ENCODE results near the gene APH1B. TPM values are rescaled to one million over a fixed set of nuclear protein-coding genes. Genes with fewer than 3 reads are reported as not detected.

Gene APH1B
- total RNA-seq, 4 donors from 2014 or later, result 22.9 to 35.3 (median 27.8) TPM

- H3K9me3 ChIP-seq, result no peaks in the 10 kb centered on the region
- peaks cover 30 to 33% of the 10 kb centered on the region in 2 donors for H3K4me1 ChIP-seq
- no peak for TF ChIP-seq POLR2A (IDR thresholded peaks at IDR 0.05)
- TF ChIP-seq, protein P1, sequence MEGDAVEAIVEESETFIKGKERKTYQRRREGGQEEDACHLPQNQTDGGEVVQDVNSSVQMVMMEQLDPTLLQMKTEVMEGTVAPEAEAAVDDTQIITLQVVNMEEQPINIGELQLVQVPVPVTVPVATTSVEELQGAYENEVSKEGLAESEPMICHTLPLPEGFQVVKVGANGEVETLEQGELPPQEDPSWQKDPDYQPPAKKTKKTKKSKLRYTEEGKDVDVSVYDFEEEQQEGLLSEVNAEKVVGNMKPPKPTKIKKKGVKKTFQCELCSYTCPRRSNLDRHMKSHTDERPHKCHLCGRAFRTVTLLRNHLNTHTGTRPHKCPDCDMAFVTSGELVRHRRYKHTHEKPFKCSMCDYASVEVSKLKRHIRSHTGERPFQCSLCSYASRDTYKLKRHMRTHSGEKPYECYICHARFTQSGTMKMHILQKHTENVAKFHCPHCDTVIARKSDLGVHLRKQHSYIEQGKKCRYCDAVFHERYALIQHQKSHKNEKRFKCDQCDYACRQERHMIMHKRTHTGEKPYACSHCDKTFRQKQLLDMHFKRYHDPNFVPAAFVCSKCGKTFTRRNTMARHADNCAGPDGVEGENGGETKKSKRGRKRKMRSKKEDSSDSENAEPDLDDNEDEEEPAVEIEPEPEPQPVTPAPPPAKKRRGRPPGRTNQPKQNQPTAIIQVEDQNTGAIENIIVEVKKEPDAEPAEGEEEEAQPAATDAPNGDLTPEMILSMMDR (IDR thresholded peaks at IDR 0.05), result no peak
- H3K36me3 ChIP-seq, result no peaks in the 10 kb centered on the region
- H3K4me3 ChIP-seq (replicated peaks in 1 of 3), result no peak overlapping the region
- H3K27ac ChIP-seq, result no peak overlapping the region
- no peak for DNase-seq
- H3K27me3 ChIP-seq, result no peaks in the 10 kb centered on the region
- intact Hi-C loops (cut with DNase I), result no loop called here
These were observed 39.2 kb upstream of the APH1B start for GRCh38 chr15:63238171-63238570.

DNA sequence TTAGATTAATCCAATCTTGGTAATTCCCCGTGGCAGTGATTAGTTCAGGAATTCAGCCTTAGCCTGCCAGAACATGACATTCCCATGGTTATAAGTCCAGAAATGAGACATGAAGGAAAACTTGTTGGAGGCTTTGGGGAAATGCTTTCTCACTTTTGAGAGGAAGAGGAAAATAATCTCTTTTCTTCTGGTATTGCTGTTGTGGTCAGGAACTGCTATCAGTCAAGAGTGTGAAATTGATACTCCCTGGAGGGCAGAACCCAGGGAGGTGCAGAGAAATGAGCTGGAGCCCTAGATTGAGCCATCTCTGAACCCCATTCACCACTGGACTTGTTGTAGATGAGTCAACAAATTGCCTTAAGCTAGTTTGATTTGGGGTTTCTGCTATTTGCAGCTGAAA is 38.6 kb upstream of the APH1B start:
- H3K27ac ChIP-seq, result no peak overlapping the region
- TF ChIP-seq, protein P1 (IDR thresholded peaks at IDR 0.05), result no peak
- TF ChIP-seq POLR2A (IDR thresholded peaks at IDR 0.05), result no peak
- intact Hi-C loops (cut with DNase I), result no loop called here

DNA sequence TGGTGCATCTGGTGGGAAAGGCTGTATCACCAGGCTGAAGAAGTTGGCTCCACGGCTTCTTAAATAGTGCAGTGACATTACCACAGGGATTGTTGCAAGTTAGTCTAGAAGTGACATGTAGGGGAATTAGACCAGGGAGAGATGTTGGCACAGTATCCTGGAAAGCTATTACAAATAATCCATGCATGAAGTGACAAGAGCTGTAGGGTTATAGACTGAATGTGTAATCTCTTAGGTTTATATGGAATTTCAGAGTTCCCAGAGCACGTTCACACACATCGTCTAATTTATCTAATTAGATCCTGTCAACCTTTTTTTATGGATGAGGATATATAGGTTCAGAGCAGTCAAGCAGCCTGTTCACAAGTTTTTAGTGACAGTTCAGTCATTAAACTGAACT is 37.3 kb upstream of the APH1B start:
- no peak for DNase-seq
- intact Hi-C loops (cut with DNase I), result no loop called here
- no peaks in the 10 kb centered on the region for H3K27me3 ChIP-seq
- H3K36me3 ChIP-seq, result no peaks in the 10 kb centered on the region
- no peak overlapping the region for H3K27ac ChIP-seq
- TF ChIP-seq, protein P1 (IDR thresholded peaks at IDR 0.05), result no peak
- TF ChIP-seq POLR2A (IDR thresholded peaks at IDR 0.05), result no peak
- peaks cover 11 to 13% of the 10 kb centered on the region in 2 donors for H3K4me1 ChIP-seq
- no peaks in the 10 kb centered on the region for H3K9me3 ChIP-seq
- 66 to 73% methylated on average over 3 of the region's 3 CpGs for WGBS, 2 donors
- no peak overlapping the region for H3K4me3 ChIP-seq (replicated peaks in 1 of 3)

More for the DNA sequence above, 38.6 kb upstream of the APH1B start:
- H3K9me3 ChIP-seq, result no peaks in the 10 kb centered on the region
- H3K36me3 ChIP-seq, result no peaks in the 10 kb centered on the region
- no peak overlapping the region for H3K4me3 ChIP-seq (replicated peaks in 1 of 3)
- peaks cover 24 to 26% of the 10 kb centered on the region in 2 donors for H3K4me1 ChIP-seq
- no peak for DNase-seq
- WGBS, 2 donors, result 69 to 78% methylated on average over 1 of the region's 1 CpG
- H3K27me3 ChIP-seq, result no peaks in the 10 kb centered on the region

- DNase-seq, result no peak
- 86 to 88% methylated on average over 1 of the region's 1 CpG for WGBS, 2 donors
- Histone ChIP-seq H3K4me3 (replicated peaks in 1 of 3) (no peak overlapping the region), H3K4me1 (peaks cover 10 to 13% of the 10 kb centered on the region in 2 donors), H3K27me3 (no peaks in the 10 kb centered on the region), H3K27ac (no peak overlapping the region), H3K9me3 (no peaks in the 10 kb centered on the region), H3K36me3 (no peaks in the 10 kb centered on the region)
- TF ChIP-seq, protein P1 (IDR thresholded peaks at IDR 0.05), result no peak
- TF ChIP-seq POLR2A (IDR thresholded peaks at IDR 0.05), result no peak
- intact Hi-C loops (cut with DNase I), result no loop called here
These were observed 36.1 kb upstream of the APH1B start for GRCh38 chr15:63241316-63241715.

DNA sequence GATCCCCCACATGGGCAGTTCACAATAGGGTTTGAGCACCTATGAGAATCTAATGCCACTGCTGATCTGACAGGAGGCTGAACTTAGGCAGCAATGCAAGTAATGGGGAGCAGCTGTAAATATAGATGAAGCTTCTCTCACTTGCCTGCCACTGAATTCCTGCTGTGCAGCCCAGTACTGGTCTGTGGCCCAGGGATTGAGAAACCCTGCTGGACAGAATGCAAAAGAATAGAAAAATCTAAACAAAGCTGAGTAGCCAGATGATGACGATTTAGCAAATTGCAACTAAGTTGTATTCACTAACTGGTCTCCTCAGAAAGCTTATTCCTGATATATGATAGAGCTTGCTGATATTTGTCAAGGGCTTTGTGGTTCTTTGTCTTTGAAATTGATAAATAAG is 34.3 kb upstream of the APH1B start:
- 87 to 93% methylated on average over 1 of the region's 1 CpG for WGBS, 2 donors
- Histone ChIP-seq H3K27ac (no peak overlapping the region), H3K4me1 (peaks cover 10 to 13% of the 10 kb centered on the region in 2 donors), H3K9me3 (no peaks in the 10 kb centered on the region), H3K4me3 (replicated peaks in 1 of 3) (no peak overlapping the region), H3K27me3 (no peaks in the 10 kb centered on the region), H3K36me3 (no peaks in the 10 kb centered on the region)
- TF ChIP-seq POLR2A (IDR thresholded peaks at IDR 0.05), result no peak
- TF ChIP-seq, protein P1 (IDR thresholded peaks at IDR 0.05), result no peak
- no peak for DNase-seq
- intact Hi-C loops (cut with DNase I), result no loop called here

All from thyroid gland (tissue), 4 donors.